Nephron progenitor cell (in vitro differentiated cells): ENCODE results near the gene WNT2B.
"Not testable (repeated sequence)": the region's sequence is repeated elsewhere in the genome, so short reads cannot be mapped to it uniquely, and the experiment has no call there.

ENCODE experiments used
- DNase-seq: peaks from one replicate; pipeline ENCODE4 v3.0.0; 2021
- H3K27ac Mint-ChIP-seq: 2 replicates; pipeline ENCODE4 v1.8.0; 2021; ENCODE audit warnings: mild to moderate bottlenecking, moderate library complexity, mixed read lengths
- H3K27me3 Mint-ChIP-seq: 2 replicates; pipeline ENCODE4 v1.8.0; 2021; ENCODE audit warnings: mild to moderate bottlenecking, low read depth, mixed read lengths; ENCODE audit not compliant: poor library complexity
- H3K36me3 Mint-ChIP-seq: 2 replicates; pipeline ENCODE4 v1.8.0; 2021; ENCODE audit warnings: low read depth, mixed read lengths
- H3K4me1 Mint-ChIP-seq: 2 replicates; pipeline ENCODE4 v1.8.0; 2021; ENCODE audit warnings: mixed read lengths
- H3K4me3 Mint-ChIP-seq: 2 replicates; pipeline ENCODE4 v1.8.0; 2021; ENCODE audit warnings: mild to moderate bottlenecking, moderate library complexity, mixed read lengths
- H3K9me3 Mint-ChIP-seq: 2 replicates; pipeline ENCODE4 v1.8.0; 2021; ENCODE audit warnings: mild to moderate bottlenecking, moderate library complexity, mixed read lengths
- CTCF ChIP-seq: fragments of 200-600 bp; sonication (generic); IDR thresholded peaks from 2 replicates; pipeline ENCODE4 v1.5.0; 2021; ENCODE audit warnings: antibody characterized with exemption

WNT2B gene

GRCh38 chr1:112478314-112478713, 30.5 kb upstream of the WNT2B start:
- H3K4me3 Mint-ChIP-seq = no peak overlapping the region
- H3K27ac Mint-ChIP-seq = no peak overlapping the region
- DNase-seq = no peak
- H3K27me3 Mint-ChIP-seq = peaks cover 3% of the 10 kb centered on the region
- no peak for TF ChIP-seq CTCF
- peaks cover 64% of the 10 kb centered on the region for H3K9me3 Mint-ChIP-seq
- H3K36me3 Mint-ChIP-seq = peaks cover 19% of the 10 kb centered on the region
- H3K4me1 Mint-ChIP-seq = no peaks in the 10 kb centered on the region

GRCh38 chr1:112486063-112486462, 22.7 kb upstream of the WNT2B start:
- not testable (repeated sequence) for DNase-seq, H3K36me3 Mint-ChIP-seq, H3K27ac Mint-ChIP-seq, H3K27me3 Mint-ChIP-seq, H3K4me3 Mint-ChIP-seq, H3K4me1 Mint-ChIP-seq, H3K9me3 Mint-ChIP-seq

- not testable (repeated sequence) for DNase-seq, H3K27ac Mint-ChIP-seq, H3K9me3 Mint-ChIP-seq, H3K4me1 Mint-ChIP-seq, H3K36me3 Mint-ChIP-seq, H3K4me3 Mint-ChIP-seq
- H3K27me3 Mint-ChIP-seq = peaks cover 14% of the 10 kb centered on the region
Observed at GRCh38 chr1:112487686-112488085, 21.1 kb upstream of the WNT2B start.

GRCh38 chr1:112488141-112488540, 20.6 kb upstream of the WNT2B start:
- Mint-ChIP-seq H3K27me3 (peaks cover 16% of the 10 kb centered on the region), H3K9me3 (no peaks in the 10 kb centered on the region), H3K4me1 (no peaks in the 10 kb centered on the region), H3K27ac (no peak overlapping the region), H3K4me3 (no peak overlapping the region), H3K36me3 (no peaks in the 10 kb centered on the region)
- no peak for DNase-seq
- no peak for TF ChIP-seq CTCF

GRCh38 chr1:112492076-112492475, 16.7 kb upstream of the WNT2B start:
- no peak for DNase-seq
- Mint-ChIP-seq H3K4me3 (no peak overlapping the region), H3K4me1 (no peaks in the 10 kb centered on the region), H3K27me3 (peaks cover 46% of the 10 kb centered on the region), H3K36me3 (no peaks in the 10 kb centered on the region), H3K9me3 (no peaks in the 10 kb centered on the region), H3K27ac (no peak overlapping the region)
- no peak for TF ChIP-seq CTCF

GRCh38 chr1:112493351-112493750, 15.4 kb upstream of the WNT2B start:
- peaks cover 59% of the 10 kb centered on the region for H3K27me3 Mint-ChIP-seq
- H3K4me1 Mint-ChIP-seq = no peaks in the 10 kb centered on the region
- DNase-seq = no peak
- no peaks in the 10 kb centered on the region for H3K9me3 Mint-ChIP-seq
- H3K4me3 Mint-ChIP-seq = no peak overlapping the region
- no peaks in the 10 kb centered on the region for H3K36me3 Mint-ChIP-seq
- no peak overlapping the region for H3K27ac Mint-ChIP-seq
- TF ChIP-seq CTCF = no peak

GRCh38 chr1:112496290-112496689, 12.5 kb upstream of the WNT2B start:
- no peak overlapping the region for H3K4me3 Mint-ChIP-seq
- peaks cover 80% of the 10 kb centered on the region for H3K27me3 Mint-ChIP-seq
- no peak overlapping the region for H3K27ac Mint-ChIP-seq
- no peaks in the 10 kb centered on the region for H3K9me3 Mint-ChIP-seq
- H3K36me3 Mint-ChIP-seq = no peaks in the 10 kb centered on the region
- DNase-seq = no peak
- no peak for TF ChIP-seq CTCF
- H3K4me1 Mint-ChIP-seq = no peaks in the 10 kb centered on the region
